Esophagus muscularis mucosa (tissue), 4 donors: ENCODE results near the gene PIP.

ENCODE experiments used
- CTCF ChIP-seq, 3 experiments: fragments of 200-600 bp in 2 of 3; fragments of 450-650 bp in 1 of 3; sonication (generic) in 2 of 3; IDR thresholded peaks; one replicate each; pipeline ENCODE4 v1.5.1; 2017 to 2019; ENCODE audit warnings: antibody characterized with exemption in 3 of 3, mild to moderate bottlenecking in 2 of 3, moderate library complexity in 1 of 3
- EP300 ChIP-seq: sonication (generic); formaldehyde crosslinking; IDR thresholded peaks from one replicate; pipeline ENCODE4 v1.6.1; 2017; ENCODE audit warnings: antibody characterized with exemption
- POLR2A ChIP-seq: fragments of 450-650 bp; IDR thresholded peaks from one replicate; pipeline ENCODE4 v1.6.1; 2017; ENCODE audit warnings: antibody characterized with exemption, moderate library complexity, mild to moderate bottlenecking, low read depth
- POLR2AphosphoS5 ChIP-seq, 2 donors: sonication (generic); formaldehyde crosslinking; IDR thresholded peaks; one replicate each; pipeline ENCODE4 v1.6.1; 2017; ENCODE audit warnings: antibody characterized with exemption in 2 of 2

- TF ChIP-seq CTCF (IDR thresholded peaks at IDR 0.05) (no peak), POLR2A (no peak), POLR2AphosphoS5 (IDR thresholded peaks at IDR 0.05) (no peak), EP300 (no peak)
Measured at GRCh38 chr7:143096146-143096545, 35.7 kb upstream of the PIP start.
